MG63 (cell line): ENCODE data around the gene USP17L27. TPM values are rescaled to one million over a fixed set of nuclear protein-coding genes. Genes with fewer than 3 reads are reported as not detected.
"Not testable (repeated sequence)": the region's sequence is repeated elsewhere in the genome, so short reads cannot be mapped to it uniquely, and the experiment has no call there.

Experiments used
- DNase-seq: peaks from one replicate; pipeline ENCODE4 v3.0.0-alpha.2; 2020
- H3K27me3 ChIP-seq: fragments of 250-450 bp; sonication (Bioruptor Pico); 2 replicates; pipeline ENCODE4 v1.5.1; 2020; ENCODE audit warnings: mild to moderate bottlenecking, moderate library complexity
- H3K36me3 ChIP-seq: fragments of 250-450 bp; sonication (Bioruptor Pico); 2 replicates; pipeline ENCODE4 v1.5.1; 2020; ENCODE audit warnings: mild to moderate bottlenecking, moderate library complexity
- H3K4me3 ChIP-seq: fragments of 250-450 bp; sonication (Bioruptor Pico); 2 replicates; pipeline ENCODE4 v1.5.1; 2020; ENCODE audit warnings: mild to moderate bottlenecking, moderate library complexity
- H3K9me3 ChIP-seq: fragments of 250-450 bp; sonication (Bioruptor Pico); 2 replicates; pipeline ENCODE4 v1.5.1; 2020; ENCODE audit warnings: mild to moderate bottlenecking, moderate library complexity
- total RNA-seq: library from RNA; depleted of rRNA; stranded (reverse); fragments of >200 nt; shearing (Covaris generic); gene quantifications from 2 replicates; pipeline ENCODE4 v1.2.3, GENCODE V29; 2014; ENCODE audit warnings: low replicate concordance; rRNA removed

USP17L27 gene
- not detected in 2 replicates for total RNA-seq

- H3K9me3 ChIP-seq, H3K27me3 ChIP-seq, H3K4me3 ChIP-seq, H3K36me3 ChIP-seq, DNase-seq: not testable (repeated sequence)
Measured at GRCh38 chr4:9343848-9344247, at the start of gene USP17L27. USP17L27 (plus strand) TSS chr4:9344148; CDS start chr4:9344148, 0 bp downstream.

DNA sequence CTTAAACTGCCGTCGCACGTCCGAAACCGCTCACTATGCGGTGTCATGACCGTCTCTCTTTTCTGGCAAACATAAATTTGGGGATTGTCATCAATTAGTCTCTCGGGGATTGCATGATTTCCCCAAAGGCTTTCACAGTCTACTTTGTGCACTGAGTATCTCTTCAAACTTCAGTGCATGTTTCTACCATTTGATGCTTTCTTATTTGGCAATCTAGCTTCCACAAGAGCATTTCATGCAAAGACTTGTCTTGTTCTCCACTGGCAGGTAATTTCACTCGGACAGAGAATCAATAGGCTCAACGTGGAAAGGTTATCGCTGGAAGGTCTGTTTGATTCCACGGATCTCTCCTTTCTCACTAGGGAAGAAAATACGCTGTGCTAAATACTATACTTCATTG, 19.8 kb upstream of the USP17L27 start:
- not testable (repeated sequence) for H3K36me3 ChIP-seq, H3K27me3 ChIP-seq, DNase-seq, H3K9me3 ChIP-seq, H3K4me3 ChIP-seq

- not testable (repeated sequence) for DNase-seq, H3K9me3 ChIP-seq, H3K4me3 ChIP-seq, H3K27me3 ChIP-seq, H3K36me3 ChIP-seq
Measured at GRCh38 chr4:9324865-9325264, 19.1 kb upstream of the USP17L27 start, which contains the start of gene USP17L24. USP17L24 (plus strand) TSS chr4:9325165; CDS start chr4:9325165, 0 bp downstream.

DNA sequence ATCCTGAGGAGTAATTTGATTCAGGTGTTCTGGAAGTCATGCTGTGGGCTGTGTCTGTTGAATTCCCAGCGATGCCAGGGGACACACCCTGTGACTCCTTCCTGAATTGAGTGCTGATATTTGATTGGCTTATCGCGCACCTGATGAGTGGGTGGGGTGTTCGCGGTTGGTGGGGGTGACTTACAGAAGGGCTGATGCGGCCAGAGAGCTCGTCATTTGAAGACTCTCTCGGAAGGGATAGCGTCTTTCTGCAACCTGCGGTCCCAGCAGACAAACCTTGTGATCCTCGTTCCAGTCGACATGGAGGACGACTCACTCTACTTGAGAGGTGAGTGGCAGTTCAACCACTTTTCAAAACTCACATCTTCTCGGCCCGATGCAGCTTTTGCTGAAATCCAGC, 14.3 kb upstream of the USP17L27 start, which contains the start of gene USP17L25:
Gene USP17L25, plus strand, starts transcription at position 301 of the 400 bp plus-strand sequence. Its CDS starts 0 bp downstream, at position 301.
- H3K36me3 ChIP-seq, H3K27me3 ChIP-seq, H3K4me3 ChIP-seq, DNase-seq, H3K9me3 ChIP-seq: not testable (repeated sequence)

DNA sequence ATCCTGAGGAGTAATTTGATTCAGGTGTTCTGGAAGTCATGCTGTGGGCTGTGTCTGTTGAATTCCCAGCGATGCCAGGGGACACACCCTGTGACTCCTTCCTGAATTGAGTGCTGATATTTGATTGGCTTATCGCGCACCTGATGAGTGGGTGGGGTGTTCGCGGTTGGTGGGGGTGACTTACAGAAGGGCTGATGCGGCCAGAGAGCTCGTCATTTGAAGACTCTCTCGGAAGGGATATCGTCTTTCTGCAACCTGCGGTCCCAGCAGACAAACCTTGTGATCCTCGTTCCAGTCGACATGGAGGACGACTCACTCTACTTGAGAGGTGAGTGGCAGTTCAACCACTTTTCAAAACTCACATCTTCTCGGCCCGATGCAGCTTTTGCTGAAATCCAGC, 9.6 kb upstream of the USP17L27 start, which contains the start of gene USP17L26:
Gene USP17L26, plus strand, starts transcription at position 301 of the 400 bp plus-strand sequence. Its CDS starts 0 bp downstream, at position 301.
- not testable (repeated sequence) for H3K9me3 ChIP-seq, H3K27me3 ChIP-seq, DNase-seq, H3K4me3 ChIP-seq, H3K36me3 ChIP-seq

- H3K36me3 ChIP-seq, H3K4me3 ChIP-seq, H3K27me3 ChIP-seq, H3K9me3 ChIP-seq, DNase-seq: not testable (repeated sequence)
Measured at GRCh38 chr4:9339103-9339502, 4.8 kb upstream of the USP17L27 start, which contains the start of gene USP17L5. USP17L5 (plus strand) TSS chr4:9339403; CDS start chr4:9339403, 0 bp downstream.

- H3K36me3 ChIP-seq, H3K4me3 ChIP-seq, H3K9me3 ChIP-seq, H3K27me3 ChIP-seq, DNase-seq: not testable (repeated sequence)
Measured at GRCh38 chr4:9348593-9348992, 4.6 kb downstream of the USP17L27 start, which contains the start of gene USP17L28. USP17L28 (plus strand) TSS chr4:9348893; CDS start chr4:9348893, 0 bp downstream.

DNA sequence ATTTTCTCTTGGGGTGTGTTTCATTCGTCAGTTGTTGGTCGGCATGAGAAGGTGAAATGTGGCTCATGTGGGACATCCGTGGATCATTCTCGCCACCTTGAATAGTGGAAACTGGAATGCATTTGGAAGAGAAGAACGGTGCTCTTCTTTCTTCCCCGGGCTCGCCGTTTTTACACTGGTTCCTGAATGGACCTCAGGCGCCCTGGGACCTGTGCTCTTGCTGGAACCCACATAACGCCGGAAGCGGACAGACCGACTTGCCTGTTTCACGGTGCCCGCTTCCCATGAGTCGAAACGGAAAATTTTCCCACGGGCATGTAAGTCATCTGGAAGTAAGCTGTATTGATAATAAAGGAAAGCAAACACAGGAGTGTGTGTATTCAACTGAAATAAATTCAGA, 6.9 kb downstream of the USP17L27 start:
- not testable (repeated sequence) for H3K4me3 ChIP-seq, H3K36me3 ChIP-seq, DNase-seq, H3K9me3 ChIP-seq, H3K27me3 ChIP-seq

DNA sequence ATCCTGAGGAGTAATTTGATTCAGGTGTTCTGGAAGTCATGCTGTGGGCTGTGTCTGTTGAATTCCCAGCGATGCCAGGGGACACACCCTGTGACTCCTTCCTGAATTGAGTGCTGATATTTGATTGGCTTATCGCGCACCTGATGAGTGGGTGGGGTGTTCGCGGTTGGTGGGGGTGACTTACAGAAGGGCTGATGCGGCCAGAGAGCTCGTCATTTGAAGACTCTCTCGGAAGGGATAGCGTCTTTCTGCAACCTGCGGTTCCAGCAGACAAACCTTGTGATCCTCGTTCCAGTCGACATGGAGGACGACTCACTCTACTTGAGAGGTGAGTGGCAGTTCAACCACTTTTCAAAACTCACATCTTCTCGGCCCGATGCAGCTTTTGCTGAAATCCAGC, 9.4 kb downstream of the USP17L27 start, which contains the start of gene USP17L29:
Gene USP17L29, plus strand, starts transcription at position 301 of the 400 bp plus-strand sequence. Its CDS starts 0 bp downstream, at position 301.
- H3K27me3 ChIP-seq, DNase-seq, H3K4me3 ChIP-seq, H3K36me3 ChIP-seq, H3K9me3 ChIP-seq: not testable (repeated sequence)

GRCh38 chr4:9362829-9363228, 18.9 kb downstream of the USP17L27 start, which contains the start of gene USP17L30:
USP17L30 (plus strand) TSS chr4:9363129; CDS start chr4:9363129, 0 bp downstream.
- not testable (repeated sequence) for H3K4me3 ChIP-seq, H3K27me3 ChIP-seq, H3K36me3 ChIP-seq, DNase-seq, H3K9me3 ChIP-seq

GRCh38 chr4:9379881-9380280, 35.9 kb downstream of the USP17L27 start:
- H3K27me3 ChIP-seq, H3K9me3 ChIP-seq, H3K36me3 ChIP-seq: not testable (repeated sequence)

DNA sequence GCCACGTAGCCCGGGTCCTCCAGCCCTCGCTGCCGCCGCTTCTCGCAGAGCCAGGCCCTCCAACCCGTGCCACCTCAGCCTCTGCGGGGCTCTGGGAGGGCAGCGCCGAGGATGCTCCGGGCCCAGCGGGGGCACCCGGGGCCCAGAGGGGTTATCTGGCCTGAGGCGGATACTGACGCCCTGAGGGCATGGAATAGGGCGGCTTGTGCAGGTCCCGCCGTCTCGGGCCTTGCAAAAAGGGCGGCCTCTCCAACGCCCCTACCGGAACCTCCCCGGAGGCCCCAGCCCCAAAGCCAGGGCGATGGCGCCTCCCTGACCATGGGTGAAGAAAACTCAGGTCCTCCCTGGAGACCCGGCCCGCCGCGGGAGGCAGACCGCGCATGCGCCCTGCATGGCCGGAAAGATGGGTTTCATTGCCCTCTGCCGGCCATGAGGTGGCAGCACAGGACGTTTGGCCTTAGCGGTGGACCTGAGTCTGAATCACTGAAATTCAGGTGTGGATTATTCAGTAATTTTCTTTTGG, 37.1 kb downstream of the USP17L27 start:
- H3K9me3 ChIP-seq, H3K36me3 ChIP-seq, H3K27me3 ChIP-seq, H3K4me3 ChIP-seq: not testable (repeated sequence)
- DNase-seq: peak; percentile 24

More at GRCh38 chr4:9379881-9380280, 35.9 kb downstream of the USP17L27 start:
- H3K4me3 ChIP-seq, DNase-seq: not testable (repeated sequence)

- Histone ChIP-seq H3K4me3 (no peak overlapping the region), H3K9me3 (no peaks in the 10 kb centered on the region), H3K36me3 (no peaks in the 10 kb centered on the region), H3K27me3 (no peaks in the 10 kb centered on the region)
- no peak for DNase-seq
Measured at GRCh38 chr4:9384126-9384525, 40.2 kb downstream of the USP17L27 start.

DNA sequence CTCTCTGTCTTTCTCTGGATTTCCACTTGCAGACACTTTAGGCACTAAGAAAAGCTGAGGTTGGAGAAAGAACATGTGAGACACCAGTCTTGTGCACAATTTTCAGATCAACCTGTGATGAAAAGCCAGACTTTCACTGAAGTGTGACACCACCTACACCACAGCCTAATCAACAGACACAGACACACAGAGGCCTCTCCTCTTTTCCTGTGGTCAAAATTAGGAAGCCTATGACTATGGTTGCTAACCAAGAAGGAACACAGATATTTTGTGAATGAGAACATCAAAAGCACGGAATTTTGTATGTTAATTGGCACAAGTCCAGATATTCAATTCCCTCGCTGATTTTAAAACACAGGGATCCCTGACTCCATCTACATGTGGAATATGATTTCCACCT, 45.1 kb downstream of the USP17L27 start:
- H3K36me3 ChIP-seq, DNase-seq, H3K4me3 ChIP-seq, H3K9me3 ChIP-seq, H3K27me3 ChIP-seq: not testable (repeated sequence)

Other genes starting within 250 kb of the USP17L27 start
- not detected in 2 replicates for gene FAM90A26, start 173.7 kb upstream of the USP17L27 start, total RNA-seq
- gene USP17L10, start 133.5 kb upstream of the USP17L27 start, total RNA-seq: not detected in 2 replicates
- not detected in 2 replicates for gene USP17L11, start 128.7 kb upstream of the USP17L27 start, total RNA-seq
- not detected in 2 replicates for gene USP17L12, start 124.0 kb upstream of the USP17L27 start, total RNA-seq
- gene USP17L13, start 119.3 kb upstream of the USP17L27 start, total RNA-seq: not detected in 2 replicates
- gene USP17L15, start 109.8 kb upstream of the USP17L27 start, total RNA-seq: not detected in 2 replicates
- gene USP17L17, start 100.3 kb upstream of the USP17L27 start, total RNA-seq: not detected in 2 replicates
- not detected in 2 replicates for gene USP17L18, start 95.5 kb upstream of the USP17L27 start, total RNA-seq
- gene USP17L19, start 90.8 kb upstream of the USP17L27 start, total RNA-seq: not detected in 2 replicates
- not detected in 2 replicates for gene USP17L20, start 86.0 kb upstream of the USP17L27 start, total RNA-seq
- gene USP17L21, start 81.3 kb upstream of the USP17L27 start, total RNA-seq: not detected in 2 replicates
- not detected in 2 replicates for gene USP17L22, start 76.5 kb upstream of the USP17L27 start, total RNA-seq
- not detected in 2 replicates for gene USP17L24, start 19.0 kb upstream of the USP17L27 start, total RNA-seq
- gene USP17L25, start 14.2 kb upstream of the USP17L27 start, total RNA-seq: not detected in 2 replicates
- gene USP17L26, start 9.5 kb upstream of the USP17L27 start, total RNA-seq: not detected in 2 replicates
- not detected in 2 replicates for gene USP17L5, start 4.7 kb upstream of the USP17L27 start, total RNA-seq
- gene USP17L28, start 4.7 kb downstream of the USP17L27 start, total RNA-seq: not detected in 2 replicates
- gene USP17L29, start 9.5 kb downstream of the USP17L27 start, total RNA-seq: not detected in 2 replicates
- gene USP17L30, start 19.0 kb downstream of the USP17L27 start, total RNA-seq: not detected in 2 replicates
- gene DEFB131A, start 100.3 kb downstream of the USP17L27 start, total RNA-seq: not detected in 2 replicates